NCI-H2081 (cell line): Measurements from ENCODE around the gene CDKAL1.

Experiments
- DNase-seq, 2 experiments: peaks; one replicate each; lab custom pipeline; 2025; lab: John Stamatoyannopoulos, UW

The CDKAL1 gene

DNA sequence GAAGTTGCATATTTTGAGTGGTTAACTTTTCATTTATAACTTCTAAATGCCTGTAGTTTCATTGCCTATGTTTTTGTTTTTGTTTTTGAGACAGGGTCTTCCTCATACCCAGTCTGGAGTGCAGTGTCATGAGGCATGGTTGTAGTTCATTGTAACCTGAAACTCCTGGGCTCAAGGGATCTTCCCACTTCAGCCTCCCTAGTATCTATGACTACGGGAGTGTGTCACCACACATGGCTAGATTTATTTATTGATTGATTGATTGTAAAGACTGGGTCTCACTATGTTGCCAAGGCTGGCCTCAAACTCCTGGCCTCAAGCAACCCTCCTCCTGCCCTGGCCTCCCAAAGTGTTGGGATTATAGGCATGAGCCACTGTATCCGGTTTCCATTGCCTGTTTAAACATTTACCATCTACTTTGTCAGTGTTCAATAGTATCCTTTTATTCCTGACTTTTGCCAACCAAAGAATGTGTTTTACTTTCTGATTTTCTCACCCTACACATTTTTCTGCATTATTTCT is 144.6 kb downstream of the CDKAL1 start:
- no peak for DNase-seq

- no peak for DNase-seq
Measured at GRCh38 chr6:20680697-20681165, 146.5 kb downstream of the CDKAL1 start.

DNA sequence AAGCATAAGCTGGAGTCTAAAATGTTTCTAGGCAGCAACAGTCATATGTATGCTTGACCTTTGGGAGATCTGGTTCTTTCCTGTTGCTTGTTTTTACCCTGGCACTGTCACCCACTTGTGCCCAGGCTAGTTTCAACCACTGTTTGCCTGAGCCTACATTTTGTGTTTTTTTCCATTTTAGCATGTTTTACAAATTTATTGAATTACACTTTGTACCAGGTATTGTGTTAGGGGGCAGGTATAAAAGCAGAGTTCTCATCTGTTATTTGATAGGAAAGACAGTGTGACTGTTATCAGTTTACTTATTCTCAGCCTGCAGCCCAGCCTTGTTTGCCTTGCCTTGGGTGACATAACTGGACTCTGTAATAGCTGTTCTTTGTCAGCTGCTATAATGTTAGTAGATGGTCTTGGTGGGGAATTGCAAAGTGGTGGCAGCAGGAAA is 147.0 kb downstream of the CDKAL1 start:
- no peak for DNase-seq

DNA sequence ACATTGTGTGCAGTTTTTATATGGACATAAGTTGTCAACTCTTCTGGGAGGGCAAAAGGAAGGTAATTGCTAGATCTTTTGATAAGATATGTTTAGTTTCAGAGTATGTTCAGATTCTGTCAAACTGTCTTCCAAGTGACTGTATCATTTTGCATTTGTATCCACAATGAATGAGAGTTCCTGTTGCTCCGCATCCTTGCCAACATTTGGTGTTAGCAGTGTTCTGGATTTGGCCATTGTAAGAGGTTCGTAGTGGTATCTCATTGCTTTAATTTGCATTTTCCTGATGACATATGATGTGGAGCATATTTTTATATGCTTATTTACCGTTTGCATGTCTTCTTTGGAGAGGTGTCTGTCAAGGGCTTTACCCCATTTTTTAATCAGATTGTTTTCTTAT is 150.2 kb downstream of the CDKAL1 start:
- DNase-seq: no peak

DNA sequence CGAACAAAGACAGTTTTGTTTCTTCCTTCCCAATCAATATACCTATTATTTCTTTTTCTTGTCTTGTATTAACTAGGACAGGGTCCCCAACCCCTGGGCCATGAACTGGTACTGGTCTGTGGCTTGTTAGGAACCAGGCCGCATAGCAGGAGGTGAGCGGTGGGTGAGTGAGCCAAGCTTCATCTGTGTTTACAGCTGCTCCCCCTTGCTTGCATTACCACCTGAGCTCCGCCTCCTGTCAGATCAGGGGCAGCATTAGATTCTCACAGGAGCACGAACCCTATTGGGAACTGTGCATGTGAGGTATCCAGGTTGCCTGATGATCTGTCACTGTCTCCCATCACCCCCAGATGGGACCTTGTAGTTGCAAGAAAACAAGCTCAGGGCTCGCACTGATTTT is 151.9 kb downstream of the CDKAL1 start:
- peak; percentile 84 to 97 for DNase-seq

DNA sequence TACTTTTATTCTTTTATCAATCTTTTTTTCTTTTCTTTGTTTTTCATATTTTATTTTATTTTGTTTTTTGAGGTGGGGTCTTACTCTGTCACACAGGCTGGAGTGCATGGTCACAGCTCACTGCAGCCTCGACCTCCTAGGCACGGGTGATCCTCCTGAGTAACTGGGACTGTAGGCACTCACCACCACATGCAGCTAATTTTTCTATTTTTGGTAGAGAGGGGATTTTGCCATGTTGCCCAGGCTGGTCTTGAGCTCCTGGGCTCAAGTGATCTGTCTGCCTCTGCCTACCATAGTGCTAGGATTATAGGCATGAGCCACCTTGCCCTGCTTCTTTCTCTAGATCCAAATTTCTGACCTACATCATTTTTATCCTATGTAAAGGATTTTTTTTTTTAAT is 153.2 kb downstream of the CDKAL1 start:
- no peak for DNase-seq

DNA sequence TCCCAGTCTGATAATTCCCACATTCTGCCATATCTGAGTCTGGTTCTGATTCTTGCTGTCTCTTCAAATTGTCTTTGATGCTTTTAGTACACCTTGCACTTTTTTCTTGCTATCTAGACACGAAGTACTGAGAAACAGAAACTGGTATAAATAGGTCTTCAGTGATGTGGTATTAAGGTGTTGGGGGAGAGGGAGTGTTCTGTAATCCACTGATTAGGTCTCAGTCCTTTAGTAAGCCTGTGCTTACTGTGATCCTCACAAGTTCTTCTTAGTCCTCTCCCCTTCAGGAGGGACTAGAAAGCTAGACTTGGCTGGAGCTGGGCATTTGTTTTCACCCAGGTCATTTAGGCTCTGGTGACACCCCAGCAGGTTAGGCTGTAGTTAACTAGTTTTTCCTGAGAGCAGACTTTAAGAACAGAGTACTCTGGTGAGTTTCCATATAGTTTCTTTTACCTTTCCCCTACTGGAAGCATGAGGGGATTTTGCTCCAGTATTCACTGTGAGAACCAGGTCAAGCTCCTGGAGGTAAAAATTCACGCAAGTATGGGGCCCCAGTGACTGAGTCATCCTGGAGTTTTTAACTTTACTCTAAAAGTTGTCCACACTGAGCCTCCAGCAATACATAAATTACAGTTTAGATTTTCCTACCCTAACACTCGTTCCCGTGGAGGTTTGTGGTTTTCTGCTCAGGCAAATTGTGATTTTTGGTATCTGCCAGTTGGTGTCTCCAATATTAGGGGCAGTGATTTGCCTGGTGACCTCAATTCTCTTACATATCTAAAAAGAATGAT is 154.6 kb downstream of the CDKAL1 start:
- peak in 1 of 2 experiments; percentile 67 for DNase-seq

DNA sequence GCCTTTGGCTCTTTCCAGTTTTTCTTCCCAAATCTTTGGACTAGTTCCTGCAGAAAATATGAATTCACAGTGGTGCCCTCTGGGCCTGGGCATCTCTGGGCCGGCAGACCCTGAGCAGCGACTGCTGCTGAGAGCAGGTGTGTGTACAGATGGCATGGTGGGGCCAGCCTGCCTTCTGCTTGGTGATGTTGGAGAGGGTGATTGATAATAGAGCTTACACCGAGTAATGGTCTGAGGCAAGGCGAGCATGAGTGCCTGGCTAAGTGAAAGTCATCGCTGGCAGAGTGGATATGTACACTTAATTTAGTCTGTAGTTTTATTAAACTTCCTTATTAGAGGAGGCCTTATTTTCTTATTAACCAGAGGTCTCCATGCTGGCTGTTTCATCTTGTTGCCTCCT is 156.9 kb downstream of the CDKAL1 start:
- DNase-seq: peak; percentile 60 to 83

- DNase-seq: no peak
Measured at GRCh38 chr6:20692023-20692422, 157.8 kb downstream of the CDKAL1 start.

DNA sequence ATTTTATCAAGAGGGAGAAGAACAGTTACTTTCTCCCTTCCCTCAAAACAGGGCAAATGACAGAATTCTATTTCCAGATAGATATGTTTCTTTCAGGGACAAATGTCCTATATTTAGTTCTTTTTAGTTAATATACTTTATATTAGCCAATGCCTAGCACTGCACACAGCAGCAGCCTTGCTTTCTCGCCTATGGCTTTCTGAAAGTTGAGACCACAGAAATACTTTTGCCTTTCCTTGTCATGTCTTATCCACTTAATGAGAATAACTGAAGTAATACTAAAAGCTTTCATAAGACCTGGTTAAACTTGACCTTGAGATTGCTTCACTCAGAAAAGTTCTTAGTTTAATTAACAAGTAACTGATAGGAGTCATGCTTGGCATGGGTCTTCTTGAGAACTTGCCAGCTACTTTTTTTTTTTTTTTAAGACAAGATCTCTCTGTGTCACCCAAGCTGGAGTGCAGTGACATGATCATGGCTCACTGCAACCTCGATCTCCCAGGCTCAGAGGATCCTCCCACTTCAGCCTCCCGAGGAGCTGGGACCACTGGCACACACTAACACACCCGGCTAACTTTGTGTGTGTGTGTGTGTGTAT is 159.3 kb downstream of the CDKAL1 start:
- no peak for DNase-seq

DNA sequence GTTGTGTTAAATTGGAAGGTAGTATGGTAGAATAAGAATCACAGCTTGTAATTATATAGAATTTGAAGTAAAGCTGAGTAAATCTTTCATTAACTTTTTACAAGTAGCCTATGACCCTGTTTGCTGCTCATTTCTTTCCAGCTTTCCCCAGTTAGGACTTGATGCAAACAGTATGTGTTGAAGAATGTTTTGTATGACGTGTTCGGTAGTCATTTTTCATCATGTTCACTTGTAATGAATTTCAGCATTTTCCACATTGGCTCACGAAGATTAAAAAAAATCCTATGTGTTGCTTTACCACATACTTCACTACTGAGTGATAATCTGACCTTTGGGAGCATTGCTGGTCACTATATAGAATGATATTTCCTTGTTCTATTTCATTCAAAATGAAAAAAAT is 162.4 kb downstream of the CDKAL1 start:
- no peak for DNase-seq

- no peak for DNase-seq
Measured at GRCh38 chr6:20698675-20699074, 164.4 kb downstream of the CDKAL1 start.

DNA sequence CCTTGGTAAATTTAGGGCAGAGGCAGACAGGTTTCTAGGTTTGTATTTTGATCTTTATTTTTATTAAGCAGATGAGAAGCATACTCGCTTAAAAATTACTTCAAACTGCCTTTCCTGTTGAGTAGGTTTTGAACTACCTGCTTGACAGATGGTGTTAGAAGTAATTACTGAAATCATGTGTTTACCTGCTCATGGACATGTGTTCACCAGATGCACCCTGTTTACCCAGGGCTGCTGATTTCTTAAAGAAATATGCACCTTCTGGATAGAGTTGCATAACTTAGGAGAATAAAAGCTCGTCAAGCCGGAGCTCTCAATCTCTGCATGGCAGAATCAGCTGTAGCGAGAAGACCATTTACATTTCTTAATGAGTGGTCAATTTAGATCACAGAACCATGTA is 165.1 kb downstream of the CDKAL1 start:
- DNase-seq: peak; percentile 60 to 90

GRCh38 chr6:20700375-20700774 is 166.1 kb downstream of the CDKAL1 start:
- DNase-seq: peak; percentile 52 to 85

- no peak for DNase-seq
Measured at GRCh38 chr6:20702366-20702765, 168.1 kb downstream of the CDKAL1 start.

- DNase-seq: no peak
Measured at GRCh38 chr6:20703049-20703448, 168.8 kb downstream of the CDKAL1 start.

- DNase-seq: peak in 1 of 2 experiments; percentile 48
Measured at GRCh38 chr6:20704325-20705025, 170.2 kb downstream of the CDKAL1 start.

- DNase-seq: peak; percentile 33 to 65
Measured at GRCh38 chr6:20705741-20706140, 171.5 kb downstream of the CDKAL1 start.

DNA sequence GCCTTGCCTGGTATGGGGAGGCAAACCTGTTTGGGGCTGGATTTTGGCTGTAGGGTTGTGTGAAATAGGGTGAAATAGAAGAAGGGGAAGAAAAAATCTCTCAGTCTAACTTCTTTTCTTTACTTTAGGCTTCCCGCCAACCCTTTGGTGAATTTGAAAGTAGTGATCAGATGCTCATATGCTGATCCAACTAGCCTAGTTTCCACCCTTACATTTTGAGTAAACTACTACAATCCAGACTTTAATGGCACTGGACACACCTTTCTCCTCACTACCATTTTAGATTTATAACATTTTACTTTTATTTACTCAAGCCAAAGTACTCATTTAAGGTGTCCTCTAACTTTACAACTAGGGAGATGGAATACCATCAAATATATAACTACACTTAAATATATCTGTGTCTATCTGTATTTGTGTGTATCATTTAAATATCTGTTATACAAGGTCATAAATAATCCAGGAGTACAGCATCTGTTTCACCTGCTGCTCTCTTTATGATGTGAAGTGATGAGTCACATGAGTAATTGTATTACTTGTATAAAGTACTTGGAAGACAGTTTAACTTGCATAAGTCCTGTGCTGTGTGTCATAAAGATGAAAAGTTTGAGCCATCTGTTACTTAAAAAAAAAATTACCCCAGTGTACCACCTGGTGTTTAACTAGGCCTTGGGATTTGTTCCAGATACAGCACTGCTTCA is 172.1 kb downstream of the CDKAL1 start:
- DNase-seq: peak in 1 of 2 experiments; percentile 71

DNA sequence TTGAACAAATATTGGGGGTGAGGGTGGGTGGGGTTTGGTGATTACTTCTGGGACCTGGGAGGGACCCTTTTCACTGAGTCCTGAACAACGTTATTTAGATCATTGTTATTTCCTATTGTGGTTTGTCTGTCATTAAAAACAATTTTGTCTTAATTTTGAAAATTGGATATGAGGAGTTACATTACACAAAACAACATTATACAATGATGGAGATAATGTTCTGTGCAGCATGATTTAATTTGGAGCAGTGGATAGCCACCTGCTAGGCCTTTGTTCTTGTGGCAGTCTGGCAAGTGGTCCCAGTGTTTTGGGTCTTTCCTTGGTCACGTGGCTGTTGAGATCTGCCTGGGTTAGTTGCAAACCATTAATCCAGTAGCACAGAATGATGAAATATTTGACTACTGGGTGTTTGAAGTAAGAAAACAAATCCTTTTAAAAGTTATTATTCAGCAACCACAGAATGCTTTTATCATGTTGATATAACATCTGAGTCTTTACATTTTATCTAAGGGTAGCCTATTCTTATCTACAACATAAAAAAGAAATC is 172.8 kb downstream of the CDKAL1 start:
- DNase-seq: peak; percentile 94 to 99

- DNase-seq: no peak
Measured at GRCh38 chr6:20707870-20708269, 173.6 kb downstream of the CDKAL1 start.
